ENCODE data around the gene FOXP4.

The FOXP4 gene

GRCh38 chr6:41531016-41531415, 15.2 kb upstream of the FOXP4 start:
- no peak for DNase-seq (ENCODE audit: low spot score)
- TF ChIP-seq CTCF (IDR thresholded peaks at IDR 0.05; ENCODE audit: extremely low read depth, missing control alignments): no peak

- no peak for TF ChIP-seq CTCF (IDR thresholded peaks at IDR 0.05; ENCODE audit: extremely low read depth, missing control alignments)
- DNase-seq (ENCODE audit: low spot score): peak; percentile 87
Observed at GRCh38 chr6:41531591-41532582, 14.3 kb upstream of the FOXP4 start.

- TF ChIP-seq CTCF (IDR thresholded peaks at IDR 0.05; ENCODE audit: extremely low read depth, missing control alignments): no peak
- no peak for DNase-seq (ENCODE audit: low spot score)
Observed at GRCh38 chr6:41535766-41536165, 10.4 kb upstream of the FOXP4 start.

- no peak for DNase-seq (ENCODE audit: low spot score)
- no peak for TF ChIP-seq CTCF (IDR thresholded peaks at IDR 0.05; ENCODE audit: extremely low read depth, missing control alignments)
Observed at GRCh38 chr6:41536795-41537758, 9.1 kb upstream of the FOXP4 start.

GRCh38 chr6:41538556-41539182, 7.5 kb upstream of the FOXP4 start:
- TF ChIP-seq CTCF (IDR thresholded peaks at IDR 0.05; ENCODE audit: extremely low read depth, missing control alignments): no peak
- DNase-seq (ENCODE audit: low spot score): no peak

- no peak for DNase-seq (ENCODE audit: low spot score)
- TF ChIP-seq CTCF (IDR thresholded peaks at IDR 0.05; ENCODE audit: extremely low read depth, missing control alignments): no peak
Observed at GRCh38 chr6:41539204-41539603, 7.0 kb upstream of the FOXP4 start.

Measured in GM20000 (cell line).